Hepatocyte (in vitro differentiated cells): ENCODE measurements around the gene HTRA2. TPM values are rescaled to one million over a fixed set of nuclear protein-coding genes. Genes with fewer than 3 reads are reported as not detected.

Experiments
- DNase-seq: peaks from one replicate; pipeline ENCODE4 v3.0.0-alpha.2; 2016; ENCODE audit warnings: low spot score
- H2AFZ ChIP-seq: fragments of 200-600 bp; sonication (generic); 2 replicates; pipeline ENCODE4 v1.6.0; 2016; ENCODE audit warnings: antibody characterized with exemption, mild to moderate bottlenecking
- H3K27ac ChIP-seq: fragments of 200-600 bp; sonication (generic); 2 replicates; pipeline ENCODE4 v1.5.1; 2016; ENCODE audit warnings: mild to moderate bottlenecking
- H3K27me3 ChIP-seq: fragments of 200-600 bp; sonication (generic); 2 replicates; pipeline ENCODE4 v1.6.1; 2016
- H3K36me3 ChIP-seq: fragments of 200-600 bp; sonication (generic); replicated peaks from 2 replicates; pipeline ENCODE4 v1.5.1; 2016; ENCODE audit warnings: low read depth; ENCODE audit not compliant: insufficient read depth
- H3K4me1 ChIP-seq: fragments of 200-600 bp; sonication (generic); 2 replicates; pipeline ENCODE4 v1.5.1; 2016; ENCODE audit warnings: mild to moderate bottlenecking, moderate library complexity; ENCODE audit not compliant: insufficient read depth
- H3K4me2 ChIP-seq: fragments of 200-600 bp; sonication (generic); 2 replicates; pipeline ENCODE4 v1.6.0; 2016
- H3K4me3 ChIP-seq: fragments of 200-600 bp; sonication (generic); 2 replicates; pipeline ENCODE4 v1.5.1; 2016; ENCODE audit warnings: mild to moderate bottlenecking
- H3K79me2 ChIP-seq: fragments of 200-600 bp; sonication (generic); 2 replicates; pipeline ENCODE4 v1.6.0; 2017; ENCODE audit warnings: mild to moderate bottlenecking
- H3K9me2 ChIP-seq: fragments of 200-600 bp; sonication (generic); replicated peaks from 2 replicates; pipeline ENCODE4 v1.6.0; 2017; ENCODE audit warnings: mild to moderate bottlenecking; ENCODE audit not compliant: insufficient read depth
- H3K9me3 ChIP-seq: fragments of 200-600 bp; sonication (generic); 2 replicates; pipeline ENCODE4 v1.5.1; 2016; ENCODE audit warnings: low read depth, mild to moderate bottlenecking
- H4K20me1 ChIP-seq: fragments of 200-600 bp; sonication (generic); 2 replicates; pipeline ENCODE4 v1.6.0; 2016; ENCODE audit warnings: mild to moderate bottlenecking; ENCODE audit not compliant: insufficient read depth, poor library complexity, severe bottlenecking
- EZH2 ChIP-seq: fragments of 200-600 bp; sonication (generic); IDR thresholded peaks from 2 replicates; pipeline ENCODE4 v1.6.1; 2016; ENCODE audit warnings: antibody characterized with exemption, mild to moderate bottlenecking, borderline replicate concordance
- EZH2phosphoT487 ChIP-seq: fragments of 200-600 bp; sonication (generic); IDR thresholded peaks from one replicate; pipeline ENCODE4 v1.6.1; 2018; ENCODE audit warnings: antibody characterized with exemption, mild to moderate bottlenecking, low read depth, moderate library complexity; ENCODE audit not compliant: unreplicated experiment, severe bottlenecking
- WGBS: methylation state at CpG from one replicate; pipeline ENCODE4 v1.1.6; 2016; ENCODE audit warnings: low lambda C conversion rate; ENCODE audit errors: missing lambda C conversion rate; 5-methylcytosine and 5-hydroxymethylcytosine counted together
- polyA plus RNA-seq: library from polyadenylated mRNA; unstranded; fragments of >200 nt; fragmentation: Nextera tagmentation; extraction: Ambion mirVana; gene quantifications from 2 replicates; pipeline ENCODE4 v1.2.1, GENCODE V29; 2016
- total RNA-seq: library from RNA; depleted of rRNA; stranded (reverse); fragments of >200 nt; gene quantifications from 2 replicates; pipeline ENCODE4 v1.2.3, GENCODE V29; 2014
- TF ChIP-seq, protein P1 (sequence below): fragments of 200-600 bp; sonication (generic); IDR thresholded peaks from 2 replicates; pipeline ENCODE4 v1.5.1; 2016; ENCODE audit warnings: antibody characterized with exemption, mild to moderate bottlenecking; ENCODE audit not compliant: poor library complexity

HTRA2 gene
- total and polyA plus RNA-seq, 2 experiments from 2014 or later: 31.2 to 33.5 TPM

DNA sequence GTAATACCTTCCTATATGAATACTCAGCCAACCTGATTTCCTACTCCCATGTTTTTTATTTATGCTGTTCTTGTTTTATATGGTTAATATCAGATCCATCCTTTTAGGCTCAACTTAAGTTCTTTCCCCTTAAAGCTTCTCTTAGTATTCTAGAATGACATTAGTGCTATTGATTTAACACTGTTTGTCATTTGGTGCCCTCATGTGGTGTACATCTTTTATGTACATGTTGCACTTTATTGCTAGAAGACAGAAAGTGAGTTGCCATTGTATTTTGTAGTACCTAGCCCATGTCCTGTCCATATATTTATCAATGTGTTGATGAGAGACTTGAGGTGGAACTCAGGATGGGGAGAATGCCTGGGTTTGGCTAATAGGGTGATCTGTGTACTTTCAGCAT is 2.5 kb downstream of the HTRA2 start:
- DNase-seq: no peak
- Histone ChIP-seq H3K9me2 (no peaks in the 10 kb centered on the region), H3K4me3 (no peak overlapping the region), H3K4me1 (no peaks in the 10 kb centered on the region), H2AFZ (no peak overlapping the region), H3K4me2 (no peak overlapping the region), H3K27me3 (no peaks in the 10 kb centered on the region), H3K27ac (no peak overlapping the region), H3K79me2 (peaks cover 32% of the 10 kb centered on the region), H3K36me3 (no peaks in the 10 kb centered on the region), H3K9me3 (no peaks in the 10 kb centered on the region), H4K20me1 (peaks cover 7% of the 10 kb centered on the region)
- TF ChIP-seq EZH2 (no peak), EZH2phosphoT487 (no peak)
- TF ChIP-seq, protein P1, sequence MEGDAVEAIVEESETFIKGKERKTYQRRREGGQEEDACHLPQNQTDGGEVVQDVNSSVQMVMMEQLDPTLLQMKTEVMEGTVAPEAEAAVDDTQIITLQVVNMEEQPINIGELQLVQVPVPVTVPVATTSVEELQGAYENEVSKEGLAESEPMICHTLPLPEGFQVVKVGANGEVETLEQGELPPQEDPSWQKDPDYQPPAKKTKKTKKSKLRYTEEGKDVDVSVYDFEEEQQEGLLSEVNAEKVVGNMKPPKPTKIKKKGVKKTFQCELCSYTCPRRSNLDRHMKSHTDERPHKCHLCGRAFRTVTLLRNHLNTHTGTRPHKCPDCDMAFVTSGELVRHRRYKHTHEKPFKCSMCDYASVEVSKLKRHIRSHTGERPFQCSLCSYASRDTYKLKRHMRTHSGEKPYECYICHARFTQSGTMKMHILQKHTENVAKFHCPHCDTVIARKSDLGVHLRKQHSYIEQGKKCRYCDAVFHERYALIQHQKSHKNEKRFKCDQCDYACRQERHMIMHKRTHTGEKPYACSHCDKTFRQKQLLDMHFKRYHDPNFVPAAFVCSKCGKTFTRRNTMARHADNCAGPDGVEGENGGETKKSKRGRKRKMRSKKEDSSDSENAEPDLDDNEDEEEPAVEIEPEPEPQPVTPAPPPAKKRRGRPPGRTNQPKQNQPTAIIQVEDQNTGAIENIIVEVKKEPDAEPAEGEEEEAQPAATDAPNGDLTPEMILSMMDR: peak; percentile 45

DNA sequence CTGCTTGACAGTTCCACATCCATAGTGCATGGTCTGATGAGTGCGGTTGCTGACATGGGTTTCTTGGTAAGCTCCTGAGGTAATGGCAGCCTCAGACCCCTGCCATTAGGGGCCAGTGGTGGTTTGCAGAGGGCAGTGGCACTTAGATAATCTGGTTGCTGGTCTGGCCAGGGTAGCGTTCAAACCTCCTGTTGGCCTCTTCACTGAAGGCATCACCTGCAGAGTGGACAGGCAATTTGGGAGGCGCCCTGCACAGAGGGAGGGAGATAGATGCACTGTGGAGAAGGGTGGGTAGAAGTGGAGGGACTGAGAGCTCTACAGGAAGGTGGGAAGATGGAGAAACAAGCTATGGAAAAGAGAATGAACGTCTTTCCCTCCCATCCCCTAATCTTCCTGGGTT is 3.7 kb downstream of the HTRA2 start:
- H3K9me2 ChIP-seq: no peaks in the 10 kb centered on the region
- no peaks in the 10 kb centered on the region for H3K36me3 ChIP-seq
- H4K20me1 ChIP-seq: peaks cover 2% of the 10 kb centered on the region
- 95% methylated on average over 4 of the region's 4 CpGs for WGBS
- H3K27ac ChIP-seq: no peak overlapping the region
- no peak overlapping the region for H3K4me3 ChIP-seq
- peaks cover 20% of the 10 kb centered on the region for H3K79me2 ChIP-seq
- H3K4me1 ChIP-seq: no peaks in the 10 kb centered on the region
- no peaks in the 10 kb centered on the region for H3K9me3 ChIP-seq
- DNase-seq: no peak
- H3K27me3 ChIP-seq: no peaks in the 10 kb centered on the region
- H3K4me2 ChIP-seq: no peak overlapping the region
- no peak for TF ChIP-seq EZH2phosphoT487
- TF ChIP-seq, protein P1: no peak
- no peak for TF ChIP-seq EZH2
- H2AFZ ChIP-seq: no peak overlapping the region

DNA sequence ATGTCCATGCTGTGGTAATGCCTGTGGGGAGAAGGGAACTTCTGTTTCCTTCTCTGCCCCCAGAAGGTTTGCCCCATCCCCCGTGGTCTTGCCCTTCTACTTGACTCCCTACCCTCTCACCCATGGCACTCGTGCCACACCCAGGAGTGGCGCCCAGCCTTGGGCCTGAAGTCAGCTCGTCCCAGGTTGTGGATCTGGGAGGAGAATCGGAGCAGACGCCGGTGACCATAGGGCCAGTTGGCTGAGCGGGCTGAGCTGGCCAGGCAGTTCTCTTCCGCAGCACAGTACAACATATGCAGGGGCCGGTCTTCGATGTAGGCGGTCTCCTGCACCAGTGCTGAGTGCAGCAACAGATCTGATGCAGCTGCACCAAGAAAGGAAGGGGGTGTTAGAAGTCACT is 4.7 kb downstream of the HTRA2 start:
- H3K4me1 ChIP-seq: no peaks in the 10 kb centered on the region
- DNase-seq: no peak
- 94% methylated on average over 12 of the region's 12 CpGs for WGBS
- no peak overlapping the region for H3K4me3 ChIP-seq
- no peaks in the 10 kb centered on the region for H3K27me3 ChIP-seq
- peaks cover 11% of the 10 kb centered on the region for H3K79me2 ChIP-seq
- H2AFZ ChIP-seq: no peak overlapping the region
- no peak overlapping the region for H3K4me2 ChIP-seq
- H3K9me3 ChIP-seq: no peaks in the 10 kb centered on the region
- TF ChIP-seq EZH2phosphoT487: no peak
- H3K9me2 ChIP-seq: no peaks in the 10 kb centered on the region
- no peaks in the 10 kb centered on the region for H4K20me1 ChIP-seq
- no peaks in the 10 kb centered on the region for H3K36me3 ChIP-seq
- H3K27ac ChIP-seq: no peak overlapping the region

DNA sequence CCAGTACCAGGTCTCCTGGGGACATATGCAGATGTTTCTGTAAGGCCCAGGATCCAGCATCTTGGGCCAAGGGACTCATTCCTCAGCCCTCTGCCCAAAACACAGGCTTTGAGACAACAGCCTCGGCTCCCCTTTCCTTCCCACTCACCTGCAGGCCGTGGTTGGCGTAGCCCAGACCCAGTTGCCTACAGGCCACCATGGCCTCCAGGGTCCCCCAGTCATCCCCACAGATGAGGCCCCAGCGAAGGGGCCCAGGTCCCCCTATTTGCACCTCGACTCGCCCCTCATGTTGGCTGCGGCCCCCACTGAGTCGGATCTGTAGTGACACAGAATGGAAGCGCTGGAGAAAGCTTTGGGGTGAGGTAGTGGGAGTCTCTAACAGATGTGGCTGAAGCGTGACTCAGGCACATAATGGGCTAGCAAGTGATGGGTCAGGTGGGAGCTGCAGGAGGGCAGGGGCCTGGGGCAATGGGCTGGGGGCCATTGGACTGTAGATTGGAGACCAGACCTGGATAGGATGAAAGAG is 5.8 kb downstream of the HTRA2 start:
- H3K4me2 ChIP-seq: no peak overlapping the region
- H3K9me2 ChIP-seq: no peaks in the 10 kb centered on the region
- no peak for DNase-seq
- no peak overlapping the region for H3K4me3 ChIP-seq
- peaks cover 7% of the 10 kb centered on the region for H3K79me2 ChIP-seq
- H3K36me3 ChIP-seq: no peaks in the 10 kb centered on the region
- no peaks in the 10 kb centered on the region for H3K27me3 ChIP-seq
- 97% methylated on average over 10 of the region's 10 CpGs for WGBS
- H3K27ac ChIP-seq: no peak overlapping the region
- no peak overlapping the region for H2AFZ ChIP-seq
- no peaks in the 10 kb centered on the region for H3K4me1 ChIP-seq
- no peaks in the 10 kb centered on the region for H3K9me3 ChIP-seq
- no peak for TF ChIP-seq EZH2phosphoT487
- no peak for TF ChIP-seq EZH2
- TF ChIP-seq, protein P1: no peak
- H4K20me1 ChIP-seq: no peaks in the 10 kb centered on the region
